ENCODE results near the gene CCDC160.

GRCh38 chrX:134202561-134202960, 34.4 kb upstream of the CCDC160 start:
- no peak for TF ChIP-seq POLR2AphosphoS5 (IDR thresholded peaks at IDR 0.05)
- TF ChIP-seq EZH2 (IDR thresholded peaks at IDR 0.05; ENCODE audit: borderline replicate concordance, insufficient read depth, low read length, poor library complexity, severe bottlenecking), result no peak
- TF ChIP-seq CTCF (IDR thresholded peaks at IDR 0.05; ENCODE audit: poor library complexity, severe bottlenecking), result no peak
- TF ChIP-seq RAD21 (conservative IDR thresholded peaks at IDR 0.05), result no peak
- no peak for TF ChIP-seq MXI1 (conservative IDR thresholded peaks at IDR 0.05; ENCODE audit: poor library complexity, severe bottlenecking)
- no peak for TF ChIP-seq REST (IDR thresholded peaks at IDR 0.05; ENCODE audit: borderline replicate concordance)
- no peak for TF ChIP-seq TAF1 (IDR thresholded peaks at IDR 0.05; ENCODE audit: low read depth)
- no peak for TF ChIP-seq EP300 (conservative IDR thresholded peaks at IDR 0.05; ENCODE audit: poor library complexity, severe bottlenecking)

All from neural cell (in vitro differentiated cells).